Keratinocyte (primary cell): Measurements from ENCODE around the gene SPNS1. TPM values are rescaled to one million over a fixed set of nuclear protein-coding genes. Genes with fewer than 3 reads are reported as not detected.

ENCODE experiments used
- DNase-seq: peaks from one replicate; pipeline ENCODE4 v3.0.0-alpha.2; 2011; ENCODE audit warnings: low read depth, missing footprints, low spot score
- FAIRE-seq: peaks from 2 replicates; lab custom pipeline; 2011; peaks lifted over from hg19 to GRCh38; lab: Jason Lieb, UNC
- H2AFZ ChIP-seq: 2 replicates; pipeline ENCODE4 v1.6.0; 2012; ENCODE audit warnings: low read length, control low read depth, inconsistent platforms; ENCODE audit not compliant: control insufficient read depth
- H3K27ac ChIP-seq: 2 replicates; pipeline ENCODE4 v1.5.1; 2011; ENCODE audit warnings: low read length; ENCODE audit not compliant: control insufficient read depth, insufficient read depth
- H3K27me3 ChIP-seq: 3 replicates; pipeline ENCODE4 v1.6.0; 2011; ENCODE audit warnings: low read length; ENCODE audit not compliant: control insufficient read depth, insufficient read depth; ENCODE audit errors: extremely low read depth
- H3K36me3 ChIP-seq, 2 experiments: 2 replicates in 1 of 2; 3 replicates in 1 of 2; pipeline ENCODE4 v1.5.1; 2011; ENCODE audit warnings: low read length in 2 of 2, mild to moderate bottlenecking in 1 of 2; ENCODE audit not compliant: control insufficient read depth in 2 of 2, insufficient read depth in 2 of 2; ENCODE audit errors: extremely low read depth in 1 of 2
- H3K4me1 ChIP-seq: 3 replicates; pipeline ENCODE4 v1.5.1; 2011; ENCODE audit warnings: low read length; ENCODE audit not compliant: control insufficient read depth, insufficient read depth; ENCODE audit errors: extremely low read depth
- H3K4me2 ChIP-seq: 3 replicates; pipeline ENCODE4 v1.6.0; 2011; ENCODE audit warnings: low read depth, low read length; ENCODE audit not compliant: control insufficient read depth, insufficient read depth; ENCODE audit errors: extremely low read depth
- H3K4me3 ChIP-seq, 3 experiments: fragments of 200-600 bp in 1 of 3; sonication (generic) in 1 of 3; 2 replicates in 2 of 3; 3 replicates in 1 of 3; pipeline ENCODE4 v1.5.1; 2011 to 2016; ENCODE audit warnings: low read length in 3 of 3, mild to moderate bottlenecking in 3 of 3, control low read depth in 2 of 3, inconsistent platforms in 1 of 3, low read depth in 1 of 3, mixed read lengths in 1 of 3, mixed run types in 1 of 3, moderate library complexity in 1 of 3; ENCODE audit not compliant: control insufficient read depth in 2 of 3, insufficient read depth in 2 of 3; ENCODE audit errors: extremely low read depth in 1 of 3
- H3K79me2 ChIP-seq: 2 replicates; pipeline ENCODE4 v1.6.0; 2012; ENCODE audit warnings: low read length; ENCODE audit not compliant: control insufficient read depth, insufficient read depth
- H3K9ac ChIP-seq: 3 replicates; pipeline ENCODE4 v1.6.0; 2011; ENCODE audit warnings: low read length; ENCODE audit not compliant: control insufficient read depth, insufficient read depth; ENCODE audit errors: extremely low read depth
- H3K9me1 ChIP-seq: 3 replicates; pipeline ENCODE4 v1.6.0; 2011; ENCODE audit warnings: low read length; ENCODE audit not compliant: control insufficient read depth, insufficient read depth; ENCODE audit errors: extremely low read depth
- H3K9me3 ChIP-seq: 2 replicates; pipeline ENCODE4 v1.5.1; 2012; ENCODE audit warnings: low read depth, low read length; ENCODE audit not compliant: control insufficient read depth
- H4K20me1 ChIP-seq: 3 replicates; pipeline ENCODE4 v1.6.0; 2011; ENCODE audit warnings: low read length; ENCODE audit not compliant: control insufficient read depth, insufficient read depth; ENCODE audit errors: extremely low read depth
- CTCF ChIP-seq, 3 experiments: IDR thresholded peaks in 1 of 3; conservative IDR thresholded peaks in 1 of 3; optimal IDR thresholded peaks in 1 of 3; 2 replicates in 2 of 3; 3 replicates in 1 of 3; pipeline versions ENCODE3 to v1.5.1; 2011; ENCODE audit warnings: low read length in 3 of 3, mild to moderate bottlenecking in 3 of 3, moderate library complexity in 2 of 3, control low read depth in 1 of 3, inconsistent platforms in 1 of 3; ENCODE audit not compliant: insufficient read depth in 2 of 3; ENCODE audit errors: extremely low read depth in 1 of 3
- EZH2 ChIP-seq: IDR thresholded peaks from one replicate; pipeline ENCODE4 v1.6.1; 2012; ENCODE audit warnings: inconsistent platforms, mild to moderate bottlenecking, low read length, moderate library complexity
- dilution Hi-C: fragments of 300-500 bp; cut with MboI; formaldehyde crosslinking; loops from one replicate; pipeline ENCODE4 v1.7.0; 2020; ENCODE audit warnings: low sequenced_read_pairs; ENCODE audit not compliant: extremely low pct_ligation_motif_present
- polyA plus RNA-seq, 5 experiments: library from polyadenylated mRNA; depleted of rRNA in 3 of 5; stranded (reverse) in 3 of 5; stranded (forward) in 1 of 5; unstranded in 1 of 5; fragments of >200 nt; gene quantifications; 1 replicate in 1 of 5; 2 replicates in 3 of 5; 3 replicates in 1 of 5; pipeline versions ENCODE4 v1.2.1 to v1.2.3, GENCODE V29; 2011 to 2012; ENCODE audit warnings: missing spikeins in 2 of 5, low read depth in 1 of 5, low replicate concordance in 1 of 5

The SPNS1 gene
- polyA plus RNA-seq, 1 donor (not counting 4 experiments of a cell fraction or from before 2014, with no cell fraction given) = 16.3 TPM

GRCh38 chr16:28958836-28959235, 15.7 kb upstream of the SPNS1 start:
- Histone ChIP-seq H3K36me3 (peaks cover 43 to 44% of the 10 kb centered on the region in 2 experiments), H3K4me1 (no peaks in the 10 kb centered on the region), H3K9ac (no peak overlapping the region), H3K27me3 (no peaks in the 10 kb centered on the region), H3K79me2 (peaks cover 4% of the 10 kb centered on the region), H3K4me2 (no peak overlapping the region), H3K9me1 (no peaks in the 10 kb centered on the region), H3K27ac (no peak overlapping the region), H2AFZ (no peak overlapping the region), H3K4me3 (no peak overlapping the region), H4K20me1 (no peaks in the 10 kb centered on the region), H3K9me3 (no peaks in the 10 kb centered on the region)
- DNase-seq (no peak), FAIRE-seq (no peak)
- dilution Hi-C loops = no loop called here
- TF ChIP-seq EZH2 = no peak
- TF ChIP-seq CTCF (optimal IDR thresholded peaks at IDR 0.05 in 1 of 3, IDR thresholded peaks at IDR 0.05 in 1 of 3, conservative IDR thresholded peaks at IDR 0.05 in 1 of 3; ENCODE audit: extremely low read depth in 1 of 3, insufficient read depth in 2 of 3, low read length in 3 of 3) = no peak

- Histone ChIP-seq H3K4me2 (no peak overlapping the region), H4K20me1 (no peaks in the 10 kb centered on the region), H2AFZ (no peak overlapping the region), H3K9me1 (no peaks in the 10 kb centered on the region), H3K36me3 (peaks cover 25 to 34% of the 10 kb centered on the region in 2 experiments), H3K9ac (no peak overlapping the region), H3K27ac (no peak overlapping the region), H3K9me3 (no peaks in the 10 kb centered on the region), H3K79me2 (no peaks in the 10 kb centered on the region), H3K27me3 (no peaks in the 10 kb centered on the region), H3K4me1 (no peaks in the 10 kb centered on the region), H3K4me3 (no peak overlapping the region)
- TF ChIP-seq EZH2 (no peak), CTCF (optimal IDR thresholded peaks at IDR 0.05 in 1 of 3, IDR thresholded peaks at IDR 0.05 in 1 of 3, conservative IDR thresholded peaks at IDR 0.05 in 1 of 3; ENCODE audit: extremely low read depth in 1 of 3, insufficient read depth in 2 of 3, low read length in 3 of 3) (no peak)
- FAIRE-seq = no peak
- dilution Hi-C loops = no loop called here
- DNase-seq = no peak
Measured at GRCh38 chr16:28964072-28964471, 10.5 kb upstream of the SPNS1 start.
